Ascending aorta (tissue), 2 donors: Measurements from ENCODE around the gene OR6C76. TPM values are rescaled to one million over a fixed set of nuclear protein-coding genes. Genes with fewer than 3 reads are reported as not detected.
"Not testable (repeated sequence)": the region's sequence is repeated elsewhere in the genome, so short reads cannot be mapped to it uniquely, and the experiment has no call there.

Experiments
- DNase-seq, 2 donors: peaks; one replicate each; pipeline ENCODE4 v3.0.0-alpha.2; 2019; ENCODE audit warnings: low spot score in 2 of 2
- H3K27ac ChIP-seq, 2 donors: fragments of 200-600 bp; sonication (generic); one replicate each; pipeline ENCODE4 v1.5.1; 2016 to 2017; ENCODE audit warnings: mild to moderate bottlenecking in 1 of 2
- H3K27me3 ChIP-seq: fragments of 200-600 bp; sonication (generic); one replicate; pipeline ENCODE4 v1.5.1; 2017
- H3K36me3 ChIP-seq, 2 donors: fragments of 200-600 bp; sonication (generic); one replicate each; pipeline ENCODE4 v1.5.1; 2016
- H3K4me1 ChIP-seq, 2 donors: fragments of 200-600 bp; sonication (generic); one replicate each; pipeline ENCODE4 v1.5.1; 2016 to 2017; ENCODE audit warnings: mild to moderate bottlenecking in 1 of 2
- H3K4me3 ChIP-seq, 2 donors: fragments of 200-600 bp; sonication (generic); one replicate each; pipeline ENCODE4 v1.5.1; 2016 to 2017; ENCODE audit warnings: mild to moderate bottlenecking in 1 of 2
- H3K9me3 ChIP-seq, 2 donors: fragments of 200-600 bp; sonication (generic); one replicate each; pipeline ENCODE4 v1.5.1; 2016
- intact Hi-C: fragments of 100-400 bp; cut with DNase I; formaldehyde crosslinking; loops from one replicate; pipeline ENCODE4 v1.15.1; 2023
- total RNA-seq: library from RNA; depleted of rRNA; stranded (reverse); fragments of >200 nt; gene quantifications from one replicate; pipeline ENCODE4 v1.1.0, GENCODE V29; 2016
- TF ChIP-seq, protein P1 (sequence below), 3 experiments: fragments of 200-600 bp in 2 of 3; fragments of 450-650 bp in 1 of 3; sonication (generic) in 2 of 3; IDR thresholded peaks; one replicate each; pipeline ENCODE4 v1.5.1; 2016 to 2019; ENCODE audit warnings: antibody characterized with exemption in 3 of 3, mild to moderate bottlenecking in 1 of 3, moderate library complexity in 1 of 3

OR6C76 gene
- total RNA-seq, 1 donor from 2014 or later: not detected

- Histone ChIP-seq H3K36me3 (no peaks in the 10 kb centered on the region), H3K4me3 (no peak overlapping the region), H3K27me3 (no peaks in the 10 kb centered on the region), H3K27ac (no peak overlapping the region), H3K9me3 (no peaks in the 10 kb centered on the region), H3K4me1 (no peaks in the 10 kb centered on the region)
- TF ChIP-seq, protein P1, sequence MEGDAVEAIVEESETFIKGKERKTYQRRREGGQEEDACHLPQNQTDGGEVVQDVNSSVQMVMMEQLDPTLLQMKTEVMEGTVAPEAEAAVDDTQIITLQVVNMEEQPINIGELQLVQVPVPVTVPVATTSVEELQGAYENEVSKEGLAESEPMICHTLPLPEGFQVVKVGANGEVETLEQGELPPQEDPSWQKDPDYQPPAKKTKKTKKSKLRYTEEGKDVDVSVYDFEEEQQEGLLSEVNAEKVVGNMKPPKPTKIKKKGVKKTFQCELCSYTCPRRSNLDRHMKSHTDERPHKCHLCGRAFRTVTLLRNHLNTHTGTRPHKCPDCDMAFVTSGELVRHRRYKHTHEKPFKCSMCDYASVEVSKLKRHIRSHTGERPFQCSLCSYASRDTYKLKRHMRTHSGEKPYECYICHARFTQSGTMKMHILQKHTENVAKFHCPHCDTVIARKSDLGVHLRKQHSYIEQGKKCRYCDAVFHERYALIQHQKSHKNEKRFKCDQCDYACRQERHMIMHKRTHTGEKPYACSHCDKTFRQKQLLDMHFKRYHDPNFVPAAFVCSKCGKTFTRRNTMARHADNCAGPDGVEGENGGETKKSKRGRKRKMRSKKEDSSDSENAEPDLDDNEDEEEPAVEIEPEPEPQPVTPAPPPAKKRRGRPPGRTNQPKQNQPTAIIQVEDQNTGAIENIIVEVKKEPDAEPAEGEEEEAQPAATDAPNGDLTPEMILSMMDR (IDR thresholded peaks at IDR 0.05): no peak
- intact Hi-C loops: no loop called here
- no peak for DNase-seq
Observed at GRCh38 chr12:55428331-55429243, 2.5 kb downstream of the OR6C76 start.

DNA sequence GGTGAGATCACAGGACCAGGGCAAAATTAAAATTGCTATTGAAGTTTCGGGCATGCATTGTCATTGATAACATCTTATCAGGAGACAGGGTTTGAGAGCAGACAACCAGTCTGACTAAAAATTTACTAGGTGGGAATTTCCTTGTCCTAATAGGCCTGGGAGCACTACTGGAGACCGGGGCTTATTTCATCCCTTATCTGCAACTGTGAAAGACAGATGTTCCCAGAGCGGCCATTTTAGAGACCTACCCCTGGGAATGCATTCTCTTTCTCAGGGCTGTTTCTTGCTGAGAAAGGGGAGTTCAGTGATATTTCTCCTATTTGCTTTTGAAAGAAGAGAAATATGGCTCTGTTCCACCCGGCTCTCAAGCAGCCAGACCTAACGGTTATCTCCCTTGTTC is 15.2 kb downstream of the OR6C76 start:
- intact Hi-C loops, H3K4me3 ChIP-seq, H3K9me3 ChIP-seq, H3K36me3 ChIP-seq, DNase-seq, H3K4me1 ChIP-seq, H3K27me3 ChIP-seq, H3K27ac ChIP-seq: not testable (repeated sequence)

DNA sequence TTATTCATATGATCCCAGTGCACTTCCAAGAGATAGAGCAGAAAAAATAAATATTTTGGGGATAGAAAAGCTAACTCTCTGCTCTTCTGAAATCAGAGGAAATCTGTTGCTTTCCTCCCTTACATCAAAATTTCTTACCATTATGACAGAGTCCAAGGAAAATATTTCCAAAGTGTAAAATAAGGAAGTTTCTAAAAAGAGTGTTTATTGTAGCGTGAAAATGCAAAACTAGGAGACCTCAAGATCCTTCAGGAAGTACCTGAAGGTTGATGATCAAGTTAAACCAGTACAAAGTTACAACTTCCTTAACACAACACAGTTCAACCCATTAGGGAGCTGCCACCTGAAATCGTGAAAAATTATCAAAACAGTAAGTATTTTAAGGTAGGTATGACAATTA is 17.7 kb downstream of the OR6C76 start, which contains the start of gene OR6C2:
TSS of gene OR6C2 (plus strand) at position 301 of the 400 bp plus-strand sequence. CDS start 8,138 bp downstream, outside the sequence.
- H3K27me3 ChIP-seq: no peaks in the 10 kb centered on the region
- no peak for DNase-seq
- H3K4me1 ChIP-seq: no peaks in the 10 kb centered on the region
- no peaks in the 10 kb centered on the region for H3K36me3 ChIP-seq
- no peak within 1 kb of the TSS for H3K4me3 ChIP-seq
- H3K9me3 ChIP-seq: no peaks in the 10 kb centered on the region
- TF ChIP-seq, protein P1 (IDR thresholded peaks at IDR 0.05): no peak
- intact Hi-C loops: no loop called here
- H3K27ac ChIP-seq: no peak within 1 kb of the TSS

- Histone ChIP-seq H3K4me3 (no peak overlapping the region), H3K27ac (no peak overlapping the region), H3K9me3 (no peaks in the 10 kb centered on the region), H3K4me1 (no peaks in the 10 kb centered on the region), H3K36me3 (no peaks in the 10 kb centered on the region), H3K27me3 (no peaks in the 10 kb centered on the region)
- TF ChIP-seq, protein P1 (IDR thresholded peaks at IDR 0.05): no peak
- intact Hi-C loops: no loop called here
- no peak for DNase-seq
Observed at GRCh38 chr12:55445357-55445756, 19.3 kb downstream of the OR6C76 start.

- intact Hi-C loops: no loop called here
- DNase-seq: no peak
- no peaks in the 10 kb centered on the region for H3K9me3 ChIP-seq
- TF ChIP-seq, protein P1 (IDR thresholded peaks at IDR 0.05): no peak
- no peaks in the 10 kb centered on the region for H3K36me3 ChIP-seq
- H3K4me1 ChIP-seq: no peaks in the 10 kb centered on the region
- H3K27ac ChIP-seq: no peak overlapping the region
- H3K4me3 ChIP-seq: no peak overlapping the region
- no peaks in the 10 kb centered on the region for H3K27me3 ChIP-seq
Observed at GRCh38 chr12:55446326-55446725, 20.3 kb downstream of the OR6C76 start.

DNA sequence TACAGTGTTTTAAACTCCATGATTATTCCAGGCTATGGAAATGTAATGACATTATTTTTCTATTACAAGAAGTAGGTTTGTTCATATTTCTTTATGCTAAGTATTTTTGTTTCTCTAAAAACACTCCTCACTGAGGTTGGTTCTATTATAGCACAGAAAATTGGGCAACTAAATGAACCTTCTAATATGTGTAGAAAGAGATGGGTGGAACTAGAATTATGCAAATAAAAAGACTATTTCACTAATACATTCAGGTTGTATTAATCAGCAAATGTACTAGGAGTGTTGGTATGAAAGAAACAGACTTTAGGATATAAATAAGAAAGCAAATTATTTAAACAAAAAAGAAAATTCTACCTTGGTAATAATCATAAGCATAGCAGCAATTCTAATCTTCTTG is 22.8 kb downstream of the OR6C76 start:
- no peaks in the 10 kb centered on the region for H3K4me1 ChIP-seq
- intact Hi-C loops: no loop called here
- no peak overlapping the region for H3K27ac ChIP-seq
- no peak for DNase-seq
- no peak overlapping the region for H3K4me3 ChIP-seq
- H3K9me3 ChIP-seq: no peaks in the 10 kb centered on the region
- TF ChIP-seq, protein P1 (IDR thresholded peaks at IDR 0.05): no peak
- no peaks in the 10 kb centered on the region for H3K36me3 ChIP-seq
- no peaks in the 10 kb centered on the region for H3K27me3 ChIP-seq

- DNase-seq, H3K36me3 ChIP-seq, H3K27ac ChIP-seq, H3K4me1 ChIP-seq, H3K4me3 ChIP-seq, intact Hi-C loops, H3K27me3 ChIP-seq, H3K9me3 ChIP-seq: not testable (repeated sequence)
Observed at GRCh38 chr12:55464926-55465325, 38.9 kb downstream of the OR6C76 start.
